BJ (cell line): ENCODE measurements around the gene SLC6A3. TPM values are rescaled to one million over a fixed set of nuclear protein-coding genes. Genes with fewer than 3 reads are reported as not detected.

Experiments used
- CTCF ChIA-PET: fragments of 350-600 bp; formaldehyde crosslinking; extraction: SDS; loops from one replicate; lab custom pipeline; 2021; ENCODE audit warnings: antibody characterized with exemption, inconsistent platforms; lab: Yijun Ruan, JAX
- POLR2A ChIA-PET: fragments of 300-600 bp; sonication (Branson Sonifier 250); formaldehyde crosslinking; extraction: SDS; loops from one replicate; lab custom pipeline; 2021; ENCODE audit warnings: antibody characterized with exemption; lab: Charles Lee
- DNase-seq: peaks from one replicate; pipeline ENCODE4 v3.0.0-alpha.2; 2011; ENCODE audit warnings: low read depth
- H3K27me3 ChIP-seq: 2 replicates; pipeline ENCODE4 v1.6.0; 2011; ENCODE audit warnings: low read length; ENCODE audit not compliant: control insufficient read depth, insufficient read depth
- H3K36me3 ChIP-seq: 2 replicates; pipeline ENCODE4 v1.5.1; 2011; ENCODE audit warnings: low read length; ENCODE audit not compliant: control insufficient read depth, insufficient read depth
- H3K4me3 ChIP-seq: 2 replicates; pipeline ENCODE4 v1.5.1; 2011; ENCODE audit warnings: low read depth, mild to moderate bottlenecking, control low read depth, low read length
- CTCF ChIP-seq: IDR thresholded peaks from 2 replicates; pipeline ENCODE4 v1.5.1; 2011; ENCODE audit warnings: low read depth, mild to moderate bottlenecking, control low read depth, inconsistent platforms, low read length, moderate library complexity; ENCODE audit not compliant: insufficient read depth
- polyA minus RNA-seq: library from RNA; depleted of rRNA, polyadenylated mRNA; stranded (reverse); fragments of >200 nt; gene quantifications from 2 replicates; pipeline ENCODE4 v1.2.3, GENCODE V29; 2011; rRNA and poly(A)+ RNA removed
- polyA plus RNA-seq: library from polyadenylated mRNA; depleted of rRNA; stranded (reverse); fragments of >200 nt; gene quantifications from 2 replicates; pipeline ENCODE4 v1.2.3, GENCODE V29; 2011; rRNA removed

SLC6A3 gene
- polyA plus RNA-seq (not detected in 2 replicates), polyA minus RNA-seq (not detected in 2 replicates)

- ChIA-PET CTCF (no interaction called here), POLR2A (no interaction called here)
- H3K36me3 ChIP-seq = no peaks in the 10 kb centered on the region
- peaks cover 32% of the 10 kb centered on the region for H3K27me3 ChIP-seq
- TF ChIP-seq CTCF = no peak
- H3K4me3 ChIP-seq = no peak within 1 kb of the TSS
- DNase-seq = no peak
These were observed at the start of gene SLC6A3 for GRCh38 chr5:1445313-1445688. SLC6A3 (minus strand) TSS chr5:1445440; CDS start chr5:1443197, 2,243 bp downstream.

- ChIA-PET CTCF (no interaction called here), POLR2A (no interaction called here)
- H3K36me3 ChIP-seq = peaks cover 29% of the 10 kb centered on the region
- DNase-seq = no peak
- no peak overlapping the region for H3K4me3 ChIP-seq
- H3K27me3 ChIP-seq = no peaks in the 10 kb centered on the region
- TF ChIP-seq CTCF = no peak
These were observed 48.7 kb upstream of the SLC6A3 start for GRCh38 chr5:1493941-1494340.

- no peak for DNase-seq
- POLR2A ChIA-PET = no interaction called here
- H3K4me3 ChIP-seq = no peak overlapping the region
- peaks cover 29% of the 10 kb centered on the region for H3K36me3 ChIP-seq
- no peaks in the 10 kb centered on the region for H3K27me3 ChIP-seq
- no peak for TF ChIP-seq CTCF
- CTCF ChIA-PET = interaction anchor here (2.1 kb wide), 1 partner anchor 13 kb away, joined by 7 read pairs; no protein-coding TSS in a partner anchor
These were observed 48.2 kb upstream of the SLC6A3 start for GRCh38 chr5:1493413-1493812.

GRCh38 chr5:1492757-1493156, 47.5 kb upstream of the SLC6A3 start:
- CTCF ChIA-PET = interaction anchor here (1.1 to 2.1 kb wide), 2 partner anchors 10 to 13 kb away, joined by 5 to 7 read pairs; no protein-coding TSS in a partner anchor
- H3K27me3 ChIP-seq = no peaks in the 10 kb centered on the region
- no peak overlapping the region for H3K4me3 ChIP-seq
- POLR2A ChIA-PET = no interaction called here
- no peak for DNase-seq
- peaks cover 30% of the 10 kb centered on the region for H3K36me3 ChIP-seq
- TF ChIP-seq CTCF = no peak

GRCh38 chr5:1490376-1490775, 45.1 kb upstream of the SLC6A3 start:
- no peak overlapping the region for H3K4me3 ChIP-seq
- no peaks in the 10 kb centered on the region for H3K27me3 ChIP-seq
- POLR2A ChIA-PET = no interaction called here
- peaks cover 47% of the 10 kb centered on the region for H3K36me3 ChIP-seq
- CTCF ChIA-PET = no interaction called here
- DNase-seq = no peak
- TF ChIP-seq CTCF = no peak
